GM21360 (cell line): ENCODE data around the gene EEF2.
"Not testable (repeated sequence)": the region's sequence is repeated elsewhere in the genome, so short reads cannot be mapped to it uniquely, and the experiment has no call there.

Source experiments
- ATAC-seq: cut with Tn5 transposase; IDR thresholded peaks from one replicate; pipeline ENCODE4 v1.9.1; 2021; ENCODE audit warnings: mild to moderate bottlenecking, moderate library complexity; ENCODE audit not compliant: unreplicated experiment

The EEF2 gene

DNA sequence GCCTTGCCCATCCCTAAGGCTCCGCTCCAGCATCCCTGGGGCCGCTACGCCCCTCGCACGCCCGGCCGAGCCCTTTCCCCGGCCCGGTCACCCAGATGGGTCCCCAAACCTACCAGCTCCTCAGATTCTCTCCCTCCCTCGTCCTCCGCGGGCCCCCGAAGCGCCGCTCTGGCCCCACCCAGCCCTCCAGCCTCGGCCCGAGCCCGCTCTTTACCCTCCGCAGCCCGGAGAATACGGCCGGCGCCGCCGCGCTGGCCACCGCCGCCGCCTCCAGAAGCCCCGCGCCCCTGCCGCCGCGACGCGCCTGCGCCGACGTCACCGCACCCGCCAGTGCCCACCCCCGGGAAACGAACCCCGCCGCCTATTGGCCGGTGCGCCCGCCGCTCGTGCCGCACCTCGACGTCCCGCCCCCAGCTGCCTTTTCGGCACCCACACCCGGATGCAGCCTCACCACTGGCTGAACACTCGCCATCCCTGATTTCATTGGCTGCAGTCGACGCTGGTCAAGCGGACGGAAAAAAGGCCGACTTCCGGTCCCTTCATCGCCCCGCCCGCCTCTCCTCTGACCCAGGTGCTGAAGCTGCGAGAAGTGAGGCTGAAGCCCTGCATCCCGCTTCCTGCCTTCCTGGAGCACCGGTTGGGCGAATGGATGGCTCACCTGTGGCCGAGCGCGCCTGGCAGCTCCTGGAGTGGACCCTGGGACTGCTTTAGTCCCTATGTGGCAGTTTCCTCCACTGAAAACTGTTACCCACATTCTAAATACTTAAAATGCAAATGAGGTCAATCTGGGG lies 14.3 kb downstream of the EEF2 start, which contains the start of gene DAPK3:
TSS of gene DAPK3 (minus strand) at position 292 of the 791 bp plus-strand sequence. CDS start 1,364 bp downstream, outside the sequence.
- peak; percentile 78 for ATAC-seq

DNA sequence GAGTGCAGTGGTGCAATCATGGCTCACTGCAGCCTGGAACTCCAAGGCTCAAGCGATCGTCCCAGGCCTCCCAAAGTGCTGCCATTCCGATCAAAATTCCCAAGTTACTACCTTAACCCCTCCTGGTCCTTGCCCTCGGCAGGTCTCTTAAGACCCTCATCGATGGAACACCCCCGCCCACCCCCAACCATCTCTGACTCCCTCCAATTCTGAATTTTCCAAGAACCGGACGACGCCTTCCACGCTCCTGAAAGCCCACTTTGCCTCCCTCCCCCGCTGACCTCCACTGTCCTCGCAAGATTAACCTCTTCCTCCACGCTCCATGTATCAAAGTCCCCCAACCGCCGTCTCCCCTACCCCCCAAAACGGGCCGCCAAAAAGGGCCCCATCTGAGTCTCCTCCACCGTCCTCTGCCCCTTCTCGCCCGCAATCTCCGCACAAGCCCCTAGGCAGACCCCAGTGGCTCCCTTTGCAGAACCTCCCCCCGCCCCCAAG lies 14.9 kb downstream of the EEF2 start:
- peak; percentile 15 for ATAC-seq

DNA sequence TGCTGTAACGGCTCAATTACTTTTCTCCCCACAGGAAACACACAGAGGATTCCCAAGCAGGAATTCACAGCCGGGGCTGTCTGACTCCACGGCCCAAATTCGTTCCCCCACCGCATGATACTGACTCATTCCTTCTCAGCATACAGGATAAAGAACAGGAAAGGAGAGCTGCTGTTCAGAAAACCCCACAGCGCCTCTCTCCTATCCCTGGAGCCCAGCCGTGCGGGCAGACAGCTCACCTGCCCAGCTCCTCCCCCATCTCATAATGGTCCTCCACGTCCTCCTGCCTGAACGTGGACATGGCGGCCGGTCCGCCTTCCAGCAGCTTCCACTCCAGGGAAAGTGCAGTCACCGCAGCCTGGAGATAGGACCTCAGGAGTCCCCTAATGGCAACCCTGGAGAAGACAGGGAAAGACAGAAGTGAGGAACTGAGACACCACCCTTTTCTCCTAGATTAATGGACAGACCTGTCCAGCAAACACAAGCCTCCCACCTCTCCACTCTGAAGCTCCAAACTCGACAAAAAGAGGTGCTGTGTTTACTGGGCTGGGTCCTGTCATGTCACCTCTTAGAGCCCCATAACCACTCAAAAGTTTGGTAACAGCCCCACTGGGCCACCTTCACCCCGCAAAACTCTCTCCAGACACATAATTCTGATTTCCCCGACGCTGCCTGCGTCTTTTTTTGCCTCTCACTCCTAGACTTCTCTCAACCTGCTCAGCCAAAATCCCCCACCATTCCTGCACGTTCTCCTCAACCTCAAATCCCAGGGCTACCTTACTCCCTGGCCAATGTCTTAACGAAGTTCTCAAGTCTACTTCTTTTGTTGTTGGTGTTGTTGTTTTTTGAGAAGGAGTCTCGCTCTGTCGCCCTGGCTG lies 15.6 kb downstream of the EEF2 start:
- ATAC-seq = no peak

DNA sequence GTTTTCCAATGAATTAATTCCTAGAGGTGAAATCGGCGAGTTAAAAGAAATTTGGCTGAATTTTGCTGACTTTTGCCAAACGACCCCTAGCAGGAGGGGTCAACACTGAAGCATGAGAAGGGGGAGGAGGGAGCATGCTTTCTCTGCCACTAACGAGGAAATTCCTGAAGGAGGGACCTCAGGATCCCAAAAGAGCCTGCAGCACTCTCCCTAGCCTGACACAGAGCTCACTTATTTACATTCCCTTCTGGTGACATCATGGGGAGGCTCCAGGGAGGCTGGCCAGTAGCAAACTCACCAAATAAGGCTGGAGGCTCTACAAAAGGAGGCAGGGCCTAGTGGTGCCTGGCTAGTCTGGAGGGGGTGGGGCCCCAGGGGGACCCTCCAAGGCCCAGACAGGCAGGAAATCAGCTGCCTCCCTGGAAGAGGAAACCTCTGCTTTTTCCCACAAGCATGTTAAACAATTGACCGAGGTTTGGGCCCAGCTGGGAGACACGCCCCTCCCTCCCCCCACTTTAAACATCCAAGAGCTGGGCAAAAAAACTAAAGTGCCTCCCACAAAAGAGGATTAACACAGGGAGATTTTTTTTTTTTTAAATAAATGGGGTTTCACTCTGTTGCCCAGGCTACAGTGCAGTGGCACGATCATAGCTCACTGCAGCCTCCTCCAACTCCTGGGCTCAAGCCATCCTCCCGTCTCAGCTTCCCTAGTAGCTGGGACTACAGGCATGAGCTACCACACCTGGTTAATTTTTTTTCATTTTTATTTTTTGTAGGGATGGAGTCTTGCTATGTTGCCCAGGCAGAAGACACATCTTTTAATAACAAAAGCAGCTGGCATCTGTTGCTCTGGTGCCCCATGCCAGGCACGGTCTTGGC lies 16.5 kb downstream of the EEF2 start:
- no peak for ATAC-seq

DNA sequence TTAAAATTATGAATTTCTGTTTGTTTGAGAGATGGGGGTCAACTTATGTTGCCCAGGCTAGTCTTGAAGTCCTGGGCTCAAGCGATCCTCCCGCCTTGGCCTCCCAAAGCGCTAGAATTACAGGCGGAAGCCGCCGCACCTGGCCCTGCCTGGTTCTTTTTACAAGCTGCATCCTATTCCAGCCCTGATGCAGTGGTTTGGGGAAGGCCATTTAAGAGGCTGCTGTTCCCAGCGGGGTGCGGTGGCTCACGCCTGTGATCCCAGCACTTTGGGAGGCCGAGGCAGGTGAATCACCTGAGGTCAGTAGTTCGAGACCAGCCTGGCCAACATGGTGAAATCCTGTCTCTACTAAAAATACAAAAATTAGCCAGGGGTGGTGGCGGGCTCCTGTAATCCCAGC lies 17.3 kb downstream of the EEF2 start:
- not testable (repeated sequence) for ATAC-seq

DNA sequence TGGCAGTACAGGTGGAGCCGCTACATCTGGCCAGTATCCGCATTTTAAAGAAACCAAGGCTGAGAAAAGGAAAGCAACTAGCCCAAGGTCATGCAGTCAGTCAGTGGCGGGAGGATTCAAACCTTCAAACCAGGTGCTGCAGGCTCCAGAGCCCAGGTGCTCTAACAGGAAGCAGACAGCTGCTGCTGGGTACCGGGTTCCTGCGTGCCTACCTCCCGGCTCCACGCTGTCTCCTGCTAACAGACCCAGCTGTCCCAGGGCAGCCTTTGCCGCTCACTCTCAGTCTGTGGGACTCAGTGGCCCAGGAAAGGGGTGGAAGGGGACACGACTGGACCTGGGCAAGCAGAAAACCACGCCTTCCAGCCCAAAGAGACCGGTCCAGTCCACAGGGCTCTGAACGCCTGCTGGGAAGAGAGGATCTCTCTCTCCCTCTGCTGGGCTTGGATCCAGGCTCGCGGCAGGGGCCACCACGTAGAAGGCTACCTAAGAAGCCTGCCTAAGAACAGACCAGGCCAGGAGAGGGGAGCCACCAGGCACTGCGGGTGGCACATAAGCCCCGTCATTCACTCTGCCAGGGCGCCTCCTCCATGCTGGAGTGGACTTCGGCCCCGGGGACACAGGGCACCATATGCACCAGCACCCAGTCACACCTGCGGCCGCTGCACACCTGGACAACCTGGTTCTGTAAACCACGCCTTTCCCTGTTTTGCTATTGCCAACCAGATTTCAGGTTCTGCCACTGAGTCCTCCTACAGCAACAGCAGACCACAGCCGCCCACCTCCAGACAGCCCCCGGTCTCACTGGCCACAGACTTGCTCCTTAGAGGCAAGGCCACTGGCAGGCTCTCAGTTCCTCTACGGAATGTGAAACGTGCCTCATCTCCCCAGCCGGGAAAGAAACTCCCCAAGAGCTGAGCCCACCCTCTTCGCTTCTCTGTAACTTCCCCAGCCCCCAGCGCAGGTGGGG lies 18.9 kb downstream of the EEF2 start:
- ATAC-seq = no peak

DNA sequence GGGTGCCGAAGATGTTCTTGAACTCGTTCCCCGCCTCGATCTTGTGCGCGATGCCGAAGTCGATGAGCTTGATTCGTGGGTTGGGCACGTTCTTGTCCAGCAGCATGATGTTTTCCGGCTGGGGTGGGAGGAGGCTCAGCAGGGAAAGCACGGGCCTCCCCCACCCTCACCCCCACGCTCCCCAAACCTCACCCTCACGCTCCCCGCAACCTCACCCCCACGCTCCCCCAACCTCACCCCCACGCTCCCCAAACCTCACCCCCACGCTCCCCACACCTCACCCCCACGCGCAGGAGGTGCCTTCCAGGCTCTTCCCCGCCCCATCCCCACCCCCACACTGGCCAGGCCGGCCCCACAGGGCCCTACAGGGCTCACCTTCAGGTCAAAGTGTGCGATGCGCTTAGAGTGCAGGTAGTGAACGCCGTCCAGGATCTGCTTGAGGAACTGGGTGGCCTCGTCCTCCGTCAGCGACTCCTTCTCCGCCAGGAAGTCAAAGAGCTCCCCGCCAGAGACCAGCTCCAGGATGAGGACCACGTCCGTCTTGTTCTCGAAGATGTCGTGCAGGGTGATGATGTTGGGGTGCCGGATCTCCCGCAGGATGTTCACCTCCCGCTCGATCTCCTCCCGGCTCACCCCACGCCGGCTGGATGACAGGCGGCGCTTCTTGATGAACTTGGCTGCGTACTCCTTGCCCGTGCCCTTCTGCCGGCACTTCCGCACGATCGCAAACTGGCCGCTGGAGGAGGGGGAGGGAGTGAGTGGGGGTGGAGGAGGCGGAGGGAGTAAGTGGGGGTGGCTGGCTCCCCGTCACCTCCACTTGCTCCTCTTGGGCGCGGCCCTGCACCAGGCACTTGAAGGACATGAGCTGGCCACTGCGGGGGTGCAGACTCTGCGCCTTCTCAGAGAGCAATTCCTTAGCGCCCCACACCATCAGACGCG lies 20.7 kb downstream of the EEF2 start:
- ATAC-seq = no peak

DNA sequence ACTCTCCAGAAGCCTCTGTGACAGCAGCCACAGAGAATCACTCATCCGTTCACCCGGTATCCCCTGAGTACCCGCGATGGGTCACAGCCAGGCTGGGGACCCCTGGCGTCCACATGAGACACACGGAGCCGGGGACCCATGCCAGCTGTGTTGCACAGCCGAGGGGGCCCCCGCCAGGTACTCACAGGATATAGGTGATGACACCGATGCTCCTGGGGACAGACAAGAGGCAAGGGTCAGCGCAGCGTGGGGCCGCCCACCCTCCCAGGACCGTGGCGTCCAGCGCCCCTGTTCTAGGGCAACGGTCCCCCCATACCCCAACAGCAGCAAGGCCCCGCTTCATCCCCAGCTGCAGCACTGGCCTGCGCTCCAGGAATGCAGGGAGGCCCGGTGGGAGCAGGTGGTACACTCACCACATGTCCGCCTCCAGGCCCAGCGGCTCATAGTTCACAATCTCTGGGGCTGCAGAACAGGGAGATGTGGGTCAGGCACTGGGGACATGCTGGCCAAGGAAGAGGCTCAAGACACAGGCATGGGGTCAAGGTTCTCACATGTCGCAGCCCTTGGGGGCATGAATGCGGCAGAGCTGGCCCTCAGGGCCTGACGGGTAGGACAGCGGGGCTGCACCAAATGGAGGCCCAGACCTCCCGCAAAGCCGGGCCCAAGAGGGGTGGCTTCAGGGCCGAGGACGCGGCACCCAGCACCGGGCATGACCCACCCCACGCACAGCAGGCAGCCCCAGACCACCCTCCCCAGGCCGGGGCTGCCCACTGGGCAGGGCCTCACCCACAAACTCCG lies 21.6 kb downstream of the EEF2 start:
- no peak for ATAC-seq

DNA sequence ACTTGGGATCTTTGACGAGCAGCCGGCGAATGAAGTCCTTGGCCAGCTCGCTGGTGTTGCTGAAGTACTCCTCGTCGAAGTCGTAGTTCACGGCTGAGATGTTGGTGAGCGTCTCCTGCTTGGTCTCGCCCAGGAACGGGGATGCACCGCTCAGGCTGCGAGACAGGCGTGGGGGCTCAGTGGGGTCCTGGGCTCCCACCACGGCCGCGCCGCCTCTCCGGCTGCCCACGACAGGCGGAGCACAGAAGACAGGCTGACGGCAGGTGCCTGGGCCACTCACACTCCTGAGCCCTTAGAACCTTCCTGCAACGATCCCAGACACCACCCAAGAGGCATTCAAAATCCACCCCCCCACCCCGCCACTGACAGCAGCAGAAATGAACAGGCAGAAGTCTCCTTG lies 24.3 kb downstream of the EEF2 start:
- ATAC-seq = no peak

DNA sequence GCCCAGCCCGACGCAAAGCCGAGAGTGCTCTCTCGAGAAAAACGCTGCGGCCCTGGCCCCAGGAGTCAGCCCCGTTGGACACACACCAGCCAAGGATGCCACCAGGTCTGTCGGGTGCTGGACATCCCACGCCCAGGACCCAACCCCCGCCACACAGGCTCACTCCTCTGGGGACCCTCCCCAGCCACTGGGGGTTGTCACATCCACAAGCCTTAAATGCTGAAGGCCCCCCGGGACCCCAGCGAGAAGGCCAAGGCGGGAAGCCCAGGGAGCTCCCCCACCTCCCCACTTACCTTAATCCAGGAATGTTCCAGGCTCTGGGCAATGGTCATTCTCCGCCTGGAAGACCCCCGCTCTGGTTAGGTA lies 25.5 kb downstream of the EEF2 start:
- ATAC-seq = no peak

DNA sequence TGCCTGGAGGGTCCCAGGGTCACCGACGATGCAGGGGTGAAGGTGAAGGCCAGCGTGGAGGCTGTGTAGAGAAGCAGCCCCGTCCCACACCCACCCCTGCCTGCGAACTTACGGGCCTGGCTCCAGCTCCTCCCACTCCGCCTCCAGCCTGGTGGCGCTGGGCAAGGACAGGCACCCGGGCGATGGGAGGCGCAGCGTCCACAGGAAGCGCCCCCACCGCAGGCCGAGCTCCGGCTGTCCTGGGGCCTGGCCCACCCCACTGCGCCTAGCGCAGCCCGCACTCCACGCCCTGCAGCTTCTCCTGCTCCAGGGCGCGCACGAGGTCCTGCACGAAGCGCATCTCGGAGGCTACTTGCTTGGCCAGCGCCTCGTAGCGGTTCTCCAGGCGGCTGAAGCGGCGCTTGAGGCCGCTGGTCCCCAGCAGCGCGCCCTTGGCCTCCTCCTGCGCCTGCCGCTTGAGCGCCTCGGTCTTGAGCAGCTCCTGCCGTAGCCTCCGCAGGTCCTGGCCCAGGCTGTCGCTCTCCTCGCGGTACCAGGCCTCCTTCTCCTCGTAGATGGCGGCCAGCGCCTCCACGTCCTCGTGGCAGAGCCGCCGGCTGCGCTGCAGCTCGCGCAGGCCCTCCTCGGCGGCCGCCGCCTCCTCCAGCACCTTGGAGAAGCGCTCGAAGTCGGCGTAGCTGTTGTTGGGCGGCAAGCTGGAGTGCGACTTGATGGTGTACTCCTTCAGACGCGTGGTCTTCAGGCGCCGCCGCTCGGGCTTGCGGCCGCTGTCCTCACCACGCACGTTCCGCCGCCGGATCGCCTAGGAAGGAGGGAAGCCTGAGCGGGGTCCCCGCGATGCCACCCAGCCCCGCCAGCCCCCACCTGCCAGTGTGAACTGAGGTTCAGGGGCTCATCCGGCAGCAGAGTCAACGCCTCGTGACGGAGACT lies 26.2 kb downstream of the EEF2 start:
- no peak for ATAC-seq

DNA sequence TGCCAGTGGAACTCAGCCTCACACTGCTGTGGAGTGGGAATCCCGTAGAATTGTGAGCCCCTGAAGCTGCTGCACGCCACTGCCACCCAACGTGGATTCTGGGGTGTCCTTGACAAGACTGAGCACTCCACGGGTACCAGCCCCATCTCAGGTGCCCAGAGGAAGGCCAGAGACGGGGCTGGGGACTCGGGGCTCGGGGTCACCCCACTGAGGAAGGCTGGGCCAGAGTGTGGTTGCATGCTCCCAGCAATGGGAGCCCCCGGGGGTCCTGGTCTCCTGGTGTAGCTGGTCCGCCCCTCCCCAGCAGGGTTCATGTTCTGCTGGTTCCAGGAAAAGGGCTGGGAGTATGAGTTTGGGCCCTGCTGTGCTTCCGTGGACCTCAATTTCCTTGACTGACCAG lies 29.6 kb downstream of the EEF2 start:
- ATAC-seq = no peak

DNA sequence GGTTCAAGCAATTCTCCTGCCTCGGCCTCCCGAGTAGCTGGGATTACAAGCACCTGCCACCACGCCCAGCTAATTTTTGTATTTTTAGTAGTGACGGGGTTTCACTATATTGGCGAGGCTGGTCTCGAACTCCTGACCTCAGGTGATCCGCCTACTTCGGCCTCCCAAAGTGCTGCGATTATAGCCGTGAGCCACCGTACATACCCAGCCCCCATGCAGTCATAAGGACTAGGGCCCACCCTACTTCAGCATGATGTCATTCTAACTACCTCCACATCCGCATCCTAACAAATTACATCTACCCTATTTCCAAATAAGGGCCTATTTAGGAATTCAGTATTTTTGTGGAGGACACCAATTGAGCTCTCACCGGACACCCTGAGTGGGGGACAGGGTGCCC lies 30.0 kb downstream of the EEF2 start:
- ATAC-seq = not testable (repeated sequence)

DNA sequence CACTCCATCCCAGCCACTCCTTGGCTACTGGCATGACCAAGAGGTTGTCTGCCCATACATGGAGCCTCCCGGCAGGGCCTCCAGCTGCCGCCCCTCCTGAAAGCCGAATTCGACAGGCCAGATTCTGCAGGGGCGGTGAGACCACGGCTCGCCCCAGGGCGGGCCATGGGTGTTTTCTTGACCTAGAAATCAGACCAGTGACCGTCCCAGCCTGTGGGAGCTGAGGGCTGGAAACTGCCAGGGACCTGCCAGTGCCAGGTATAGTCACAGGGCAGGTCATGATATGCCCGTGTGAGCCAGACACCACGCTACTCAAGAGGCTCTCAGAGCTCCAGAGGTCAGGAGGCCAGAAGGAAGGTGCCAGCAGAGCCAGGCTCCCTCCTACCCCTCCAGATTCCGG lies 31.2 kb downstream of the EEF2 start:
- no peak for ATAC-seq

DNA sequence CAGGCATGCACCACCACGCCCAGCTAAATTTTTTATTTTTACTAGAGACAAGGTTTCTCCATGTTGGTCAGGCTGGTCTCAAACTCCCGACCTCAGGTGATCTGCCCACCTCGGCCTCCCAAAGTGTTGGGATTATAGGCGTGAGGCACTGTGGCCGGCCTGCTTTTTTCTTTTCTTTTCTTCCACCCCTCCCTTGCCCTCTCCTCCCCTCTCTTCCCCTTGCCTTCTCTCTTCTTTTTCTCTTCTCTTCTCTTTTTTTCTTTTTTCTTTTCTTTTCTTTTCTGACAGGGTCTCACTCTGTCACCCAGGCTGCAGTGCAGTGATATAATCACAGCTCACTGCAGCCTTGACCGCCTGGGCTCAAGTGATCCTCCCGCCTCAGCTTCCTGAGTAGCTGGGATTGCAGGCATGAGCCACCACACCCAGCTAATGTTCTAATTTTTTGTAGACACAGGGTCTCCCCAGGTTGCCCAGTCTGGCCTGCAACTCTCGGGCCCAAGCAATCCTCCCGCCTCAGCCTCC lies 32.4 kb downstream of the EEF2 start:
- not testable (repeated sequence) for ATAC-seq
